Inflammatory macrophage (primary cell): ENCODE measurements around the gene SYNPR.
"Not testable (repeated sequence)": the region's sequence is repeated elsewhere in the genome, so short reads cannot be mapped to it uniquely, and the experiment has no call there.

Experiments used
- DNase-seq, 2 donors: peaks; one replicate each; pipeline ENCODE4 v3.0.0-alpha.2; 2020 to 2022

The SYNPR gene

DNA sequence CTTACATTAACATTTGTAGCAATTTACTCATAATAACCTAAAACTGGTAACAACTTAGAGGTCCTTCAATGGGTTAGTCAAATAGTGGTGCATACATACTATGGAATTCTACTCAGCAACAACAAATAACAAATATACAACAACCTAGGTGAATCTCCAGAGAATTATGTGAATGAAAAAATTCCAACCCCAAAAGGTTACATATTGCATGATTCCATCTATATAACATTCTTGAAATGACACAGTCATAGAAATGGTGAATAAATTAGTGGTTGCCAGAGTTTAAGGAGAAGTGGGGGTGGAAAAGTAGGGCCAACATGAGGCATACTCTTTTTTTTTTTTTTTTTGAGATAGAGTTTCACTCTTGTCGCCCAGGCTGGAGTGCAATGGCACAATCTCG lies 361.7 kb downstream of the SYNPR start:
- no peak for DNase-seq

- no peak for DNase-seq
These were observed 364.4 kb downstream of the SYNPR start for GRCh38 chr3:63642488-63642887.

DNA sequence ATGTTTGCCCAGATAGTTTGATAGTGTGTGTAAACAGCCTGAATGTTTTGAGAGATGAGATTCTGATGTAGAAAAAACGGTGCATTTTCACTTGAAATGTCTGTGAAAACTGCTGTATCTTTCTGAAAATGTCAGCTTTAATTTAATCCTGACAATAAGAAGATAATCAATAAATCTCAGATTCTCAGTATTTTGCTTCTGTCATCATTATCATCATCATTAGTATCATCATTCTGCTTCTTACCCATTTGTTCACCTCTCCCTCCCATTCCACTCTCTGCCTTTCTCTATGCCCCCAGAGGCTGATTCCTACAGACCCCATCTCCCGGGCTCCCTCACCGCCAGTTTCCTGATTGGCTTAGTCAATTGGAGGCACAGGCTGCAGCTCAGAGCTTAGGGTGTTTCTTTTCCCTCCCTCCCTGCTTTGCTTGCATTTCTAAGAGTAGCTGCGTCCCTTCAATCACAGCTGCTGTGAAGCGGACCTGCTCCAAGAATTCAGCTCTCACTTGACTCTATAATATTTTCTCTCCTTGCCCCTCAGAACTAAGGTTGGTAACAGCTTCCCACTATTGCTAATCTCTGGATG lies 366.2 kb downstream of the SYNPR start:
- DNase-seq, result no peak

DNA sequence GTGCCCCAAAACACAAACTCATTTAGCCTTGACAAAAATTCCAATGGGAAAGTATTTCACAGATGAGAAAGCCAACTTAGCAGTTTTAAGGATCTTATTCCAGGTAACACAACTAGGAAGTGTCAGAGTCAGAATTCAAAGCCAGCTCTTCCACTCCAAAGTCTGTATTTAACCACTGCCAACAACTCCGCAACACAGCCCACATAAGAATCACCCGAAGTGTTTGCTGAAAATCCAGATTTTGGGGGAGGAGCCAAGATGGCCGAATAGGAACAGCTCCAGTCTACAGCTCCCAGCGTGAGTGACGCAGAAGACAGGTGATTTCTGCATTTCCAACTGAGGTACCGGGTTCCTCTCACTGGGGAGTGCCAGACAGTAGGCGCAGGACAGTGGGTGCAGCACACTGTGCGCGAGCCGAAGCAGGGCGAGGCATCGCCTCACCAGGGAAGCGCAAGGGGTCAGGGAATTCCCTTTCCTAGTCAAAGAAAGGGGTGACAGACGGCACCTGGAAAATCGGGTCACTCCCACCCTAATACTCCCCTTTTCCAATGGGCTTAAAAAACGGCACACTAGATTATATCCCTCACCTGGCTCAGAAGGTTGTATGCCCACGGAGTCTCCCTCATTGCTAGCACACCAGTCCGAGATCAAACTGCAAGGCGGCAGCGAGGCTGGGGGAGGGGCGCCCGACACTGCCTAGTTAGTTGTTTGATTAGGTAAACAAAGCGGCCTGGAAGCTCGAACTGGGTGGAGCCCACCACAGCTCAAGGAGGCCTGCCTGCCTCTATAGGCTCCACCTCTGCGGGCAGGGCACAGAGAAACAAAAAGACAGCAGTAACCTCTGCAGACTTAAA lies 367.0 kb downstream of the SYNPR start:
- not testable (repeated sequence) for DNase-seq

DNA sequence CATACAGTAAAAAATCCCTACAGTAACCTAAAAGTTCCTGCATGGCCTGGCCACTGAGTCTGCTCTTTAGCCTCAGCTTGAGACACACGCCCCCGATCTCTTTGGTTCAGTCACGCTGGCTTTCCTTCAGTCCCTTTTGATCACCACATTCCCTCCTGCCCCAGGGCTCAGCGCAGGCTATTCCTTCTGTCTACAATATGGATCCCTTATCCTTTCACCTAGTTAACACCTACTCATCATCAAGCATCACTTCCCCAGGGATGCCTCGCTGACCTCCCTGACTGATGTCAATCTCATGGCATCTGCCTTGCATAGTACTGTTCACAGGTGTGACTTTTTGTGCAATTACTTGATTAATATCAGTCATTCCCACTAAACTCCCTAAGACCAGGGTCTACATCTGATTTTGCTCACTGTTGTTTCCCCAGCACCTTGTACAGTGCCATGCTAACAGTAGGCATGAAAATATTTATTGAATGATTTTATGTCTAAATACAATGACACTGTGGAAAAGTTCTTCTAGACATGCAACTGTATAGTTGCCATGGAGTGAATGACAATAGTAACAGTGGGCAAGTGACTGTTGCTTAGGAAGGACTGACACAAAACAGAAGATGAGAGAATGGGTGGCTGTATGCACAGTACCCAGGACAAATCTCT lies 374.1 kb downstream of the SYNPR start, which contains the start of gene SNTN:
SNTN (plus strand) TSS at position 610 of the 660 bp plus-strand sequence; CDS start at position 623, 13 bp downstream.
- no peak for DNase-seq

DNA sequence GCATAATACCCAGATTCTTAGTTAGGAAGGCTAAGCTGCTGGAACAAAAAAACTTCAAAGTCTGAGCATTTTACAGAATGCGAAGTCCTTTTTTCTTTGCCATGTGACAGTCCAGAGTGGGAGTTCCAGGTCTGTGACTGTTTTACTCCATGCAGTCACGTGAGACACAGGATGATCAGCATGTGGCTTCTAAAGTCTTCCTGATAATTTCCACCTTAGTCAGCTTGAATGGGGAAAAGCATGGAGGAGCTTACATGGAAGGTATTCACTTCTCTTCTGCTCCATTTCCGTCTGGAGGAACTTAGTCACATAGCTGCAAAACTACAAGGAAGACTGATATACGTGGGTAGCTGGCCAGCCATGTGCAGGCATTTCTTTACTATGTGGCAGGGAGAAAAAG lies 376.1 kb downstream of the SYNPR start:
- peak in 1 of 2 donors; percentile 15 for DNase-seq

DNA sequence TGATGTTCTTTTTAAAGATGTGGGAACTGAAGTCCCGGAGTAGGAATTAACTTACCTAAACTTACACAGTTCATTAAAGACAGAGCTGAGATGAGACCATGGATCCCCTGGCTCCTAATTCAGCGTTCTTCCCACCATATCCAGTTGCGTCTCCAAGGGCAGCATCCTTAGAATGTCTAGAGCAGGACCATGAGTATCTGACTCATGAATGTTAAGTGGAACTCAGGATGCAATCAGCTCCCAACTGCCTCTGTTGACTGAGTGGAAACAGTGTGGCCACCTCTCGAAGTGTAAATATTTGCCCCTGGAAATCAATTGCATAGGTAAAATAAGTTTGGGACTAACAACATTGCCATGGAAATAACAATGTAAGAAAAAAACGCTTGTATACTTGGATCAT lies 376.8 kb downstream of the SYNPR start:
- DNase-seq, result no peak

GRCh38 chr3:63655519-63655918 lies 377.4 kb downstream of the SYNPR start:
- peak; percentile 6 to 33 for DNase-seq

- DNase-seq, result no peak
These were observed 378.7 kb downstream of the SYNPR start for GRCh38 chr3:63656786-63657185.

DNA sequence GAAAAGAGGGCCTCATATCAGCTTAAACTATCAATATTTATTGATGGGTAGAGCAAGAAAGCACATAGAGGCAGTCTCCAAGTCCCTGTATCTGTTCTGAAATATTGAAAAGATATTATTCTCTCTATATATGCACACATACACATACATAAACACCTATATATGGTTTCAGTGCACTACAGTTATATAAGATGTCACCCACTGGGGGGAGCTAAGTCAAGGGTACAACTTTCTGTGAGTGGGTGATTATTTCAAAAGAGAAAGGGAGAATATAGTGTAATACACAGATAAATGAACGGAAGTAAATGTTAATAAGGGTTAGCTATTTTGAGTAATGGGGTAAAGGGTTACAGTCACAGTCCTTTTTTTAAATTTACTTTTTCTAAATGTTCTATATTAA lies 383.1 kb downstream of the SYNPR start:
- DNase-seq, result no peak

DNA sequence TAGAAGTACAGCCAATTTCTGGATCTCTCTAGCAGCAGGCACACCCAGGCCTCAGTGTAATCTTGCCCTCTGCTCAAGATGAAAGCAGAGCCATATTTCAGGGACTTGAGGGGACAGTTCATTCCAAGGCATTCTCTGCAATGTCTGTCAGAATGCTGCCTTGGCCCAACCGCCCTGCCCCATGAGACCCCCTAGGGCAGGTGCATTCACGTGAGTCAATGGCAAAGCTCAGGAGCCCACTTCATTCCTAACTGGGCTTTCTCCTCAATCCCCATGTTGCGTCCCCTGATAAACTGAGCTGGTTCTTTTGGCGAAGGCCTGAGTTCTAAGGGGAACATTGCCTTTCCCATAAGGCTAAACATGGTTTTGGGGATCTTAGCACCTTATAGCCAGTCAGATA lies 383.9 kb downstream of the SYNPR start:
- no peak for DNase-seq

DNA sequence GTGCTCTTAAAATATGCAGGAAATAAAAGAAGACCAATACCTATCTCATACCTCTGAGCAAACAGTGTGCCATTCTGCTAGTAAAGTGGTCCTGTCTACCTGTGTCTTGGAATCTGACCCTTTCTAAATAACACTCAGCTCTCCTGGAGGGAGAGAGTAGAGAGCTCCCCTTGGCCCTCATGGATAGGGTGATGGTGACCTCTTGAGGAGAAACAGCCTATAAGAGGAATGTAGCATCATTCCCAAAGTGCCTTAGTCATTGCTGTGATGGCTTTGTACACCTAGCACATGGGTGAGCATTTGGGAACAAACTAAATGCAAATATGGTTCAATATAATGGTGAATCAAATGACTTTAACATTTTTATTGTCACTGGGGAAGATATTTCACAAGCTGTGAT lies 384.4 kb downstream of the SYNPR start:
- no peak for DNase-seq
